Naive thymus-derived CD4-positive, alpha-beta T cell (primary cell): ENCODE measurements around the gene DISP1. TPM values are rescaled to one million over a fixed set of nuclear protein-coding genes. Genes with fewer than 3 reads are reported as not detected.

Experiments
- ATAC-seq: fragments of 150-1000 bp; cut with Tn5 transposase; 2 replicates; pipeline ENCODE4 v1.10.0; 2021; ENCODE audit warnings: mild to moderate bottlenecking, moderate library complexity
- CTCF ChIA-PET: fragments of 350-600 bp; sonication (Branson Sonifier 250); formaldehyde crosslinking; loops from one replicate; lab custom pipeline; 2021; ENCODE audit warnings: antibody characterized with exemption; lab: Charles Lee
- POLR2A ChIA-PET: fragments of 350-600 bp; sonication (Branson Sonifier 250); formaldehyde crosslinking; loops from one replicate; lab custom pipeline; 2021; ENCODE audit warnings: antibody characterized with exemption, inconsistent platforms; lab: Charles Lee
- DNase-seq, 9 donors: peaks; one replicate each; pipeline versions ENCODE4 v3.0.0 to v3.0.0-alpha.2; 2020 to 2022; ENCODE audit warnings: mixed read lengths in 1 of 9
- H3K27ac ChIP-seq: one replicate; pipeline ENCODE4 v1.7.0; 2013; ENCODE audit warnings: mild to moderate bottlenecking, low read depth, low read length, moderate library complexity
- H3K27me3 ChIP-seq, 2 donors: one replicate each; pipeline ENCODE4 v1.7.0; 2013; ENCODE audit warnings: low read length in 2 of 2, mild to moderate bottlenecking in 2 of 2, moderate library complexity in 2 of 2; ENCODE audit not compliant: control insufficient read depth in 2 of 2, insufficient read depth in 2 of 2
- H3K36me3 ChIP-seq, 3 experiments: 1 replicate in 2 of 3; 2 replicates in 1 of 3; pipeline ENCODE4 v1.7.0; 2013; ENCODE audit warnings: low read length in 3 of 3, mild to moderate bottlenecking in 3 of 3, moderate library complexity in 1 of 3; ENCODE audit not compliant: insufficient read depth in 3 of 3, control insufficient read depth in 2 of 3
- H3K4me1 ChIP-seq, 2 donors: one replicate each; pipeline ENCODE4 v1.7.0; 2013; ENCODE audit warnings: low read length in 2 of 2, mild to moderate bottlenecking in 2 of 2, moderate library complexity in 1 of 2; ENCODE audit not compliant: control insufficient read depth in 2 of 2, insufficient read depth in 2 of 2
- H3K4me3 ChIP-seq: 2 replicates; pipeline ENCODE4 v1.7.0; 2013; ENCODE audit warnings: mild to moderate bottlenecking, low read length
- H3K9me3 ChIP-seq, 3 experiments: 1 replicate in 2 of 3; 2 replicates in 1 of 3; pipeline ENCODE4 v1.7.0; 2013; ENCODE audit warnings: low read length in 3 of 3; ENCODE audit not compliant: control insufficient read depth in 2 of 3
- H3K27ac Mint-ChIP-seq, 9 donors: one replicate each; pipeline ENCODE4 v1.8.0; 2020 to 2022; ENCODE audit warnings: mixed read lengths in 9 of 9, mild to moderate bottlenecking in 8 of 9, moderate library complexity in 5 of 9, inconsistent platforms in 2 of 9
- H3K27me3 Mint-ChIP-seq, 5 donors: one replicate each; pipeline ENCODE4 v1.8.0; 2021 to 2022; ENCODE audit warnings: mixed read lengths in 5 of 5, mild to moderate bottlenecking in 1 of 5
- H3K36me3 Mint-ChIP-seq, 5 donors: one replicate each; pipeline ENCODE4 v1.8.0; 2020 to 2022; ENCODE audit warnings: mixed read lengths in 5 of 5, mild to moderate bottlenecking in 3 of 5, inconsistent platforms in 1 of 5
- H3K4me1 Mint-ChIP-seq, 7 donors: one replicate each; pipeline ENCODE4 v1.8.0; 2020 to 2022; ENCODE audit warnings: mixed read lengths in 7 of 7, mild to moderate bottlenecking in 3 of 7, inconsistent platforms in 1 of 7
- H3K4me3 Mint-ChIP-seq, 10 donors: one replicate each; pipeline ENCODE4 v1.8.0; 2020 to 2022; ENCODE audit warnings: mild to moderate bottlenecking in 10 of 10, mixed read lengths in 10 of 10, moderate library complexity in 6 of 10, inconsistent platforms in 2 of 10
- H3K9me3 Mint-ChIP-seq, 11 donors: one replicate each; pipeline ENCODE4 v1.8.0; 2020 to 2022; ENCODE audit warnings: mixed read lengths in 11 of 11, mild to moderate bottlenecking in 4 of 11, inconsistent platforms in 1 of 11, moderate library complexity in 1 of 11
- intact Hi-C, 2 donors: fragments of 100-400 bp; cut with micrococcal nuclease; formaldehyde crosslinking; loops; one replicate each; pipeline ENCODE4 v1.15.1; 2023
- polyA plus RNA-seq, 2 donors: library from polyadenylated mRNA; unstranded; fragments of 300-500 nt; fragmentation: Illumina TruSeq; gene quantifications; one replicate each; pipeline ENCODE4 v1.2.3, GENCODE V29; 2021
- total RNA-seq, 6 experiments: library from RNA in 5 of 6; stranded (reverse) in 5 of 6; gene quantifications; 1 replicate in 5 of 6; 2 replicates in 1 of 6; pipeline ENCODE4 v1.2.3 and lab custom pipeline; 2021 to 2026

Gene DISP1
- total and polyA plus RNA-seq, 7 experiments from 2014 or later = 1.7 to 4.6 (median 3.0) TPM

DNA sequence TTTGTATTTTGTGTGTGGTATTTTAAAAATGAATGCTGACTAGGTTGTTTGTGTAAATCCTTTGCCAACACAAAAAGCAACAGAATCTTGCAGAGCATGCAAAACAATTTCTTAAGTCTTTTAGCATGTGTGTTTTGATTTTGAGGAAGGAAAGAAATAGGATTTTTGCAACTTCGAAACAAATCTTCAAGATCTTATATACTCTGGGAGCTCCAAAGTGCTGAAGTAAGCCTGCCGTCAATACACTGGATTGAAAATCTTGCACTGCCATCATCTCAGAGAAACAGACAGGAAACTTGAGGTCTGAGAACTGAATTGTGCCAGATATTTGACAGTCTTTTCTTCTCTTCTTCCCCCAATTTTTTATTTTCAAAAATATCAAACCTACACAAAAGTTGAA is 29.3 kb upstream of the DISP1 start:
- CTCF ChIA-PET = no interaction called here
- Mint-ChIP-seq H3K27ac (no peak overlapping the region), H3K27me3 (peaks cover 11 to 27% (median 20%) of the 10 kb centered on the region in 5 donors), H3K36me3 (no peaks in the 10 kb centered on the region), H3K4me1 (peaks cover 0 to 6% (median 0%) of the 10 kb centered on the region in 7 donors), H3K4me3 (no peak overlapping the region), H3K9me3 (peaks cover 0 to 7% (median 0%) of the 10 kb centered on the region in 11 donors)
- H3K4me3 ChIP-seq = no peak overlapping the region
- H3K9me3 ChIP-seq = no peaks in the 10 kb centered on the region
- DNase-seq (no peak), ATAC-seq (no peak)
- POLR2A ChIA-PET = no interaction called here
- intact Hi-C loops = no loop called here
- no peaks in the 10 kb centered on the region for H3K36me3 ChIP-seq
- H3K27me3 ChIP-seq = no peaks in the 10 kb centered on the region
- no peaks in the 10 kb centered on the region for H3K4me1 ChIP-seq
- H3K27ac ChIP-seq = no peak overlapping the region

DNA sequence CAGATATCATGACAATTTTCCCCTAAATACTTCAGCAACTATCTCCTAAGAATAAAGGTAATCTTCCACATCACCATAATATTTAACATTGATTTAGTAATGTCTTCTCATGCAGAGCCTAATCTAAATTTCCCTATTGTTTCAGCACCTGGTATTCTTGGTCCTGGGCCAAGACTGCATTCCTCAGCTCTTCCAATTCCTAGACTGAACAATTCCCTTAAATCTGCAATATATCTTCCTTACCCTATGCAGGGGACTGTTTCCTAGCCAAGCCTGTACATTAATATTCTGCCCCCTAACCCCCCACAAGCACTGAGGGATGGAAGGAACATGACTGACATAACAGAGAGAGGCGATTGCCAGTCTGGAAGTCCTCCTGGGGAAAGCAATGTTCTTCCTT is 28.7 kb upstream of the DISP1 start:
- POLR2A ChIA-PET = no interaction called here
- no peak for ATAC-seq
- intact Hi-C loops = no loop called here
- no peak for DNase-seq
- Histone ChIP-seq H3K9me3 (no peaks in the 10 kb centered on the region), H3K27ac (no peak overlapping the region), H3K4me1 (no peaks in the 10 kb centered on the region), H3K27me3 (no peaks in the 10 kb centered on the region), H3K36me3 (no peaks in the 10 kb centered on the region), H3K4me3 (no peak overlapping the region)
- H3K27ac Mint-ChIP-seq = peak overlapping the region in 1 of 9 donors; percentile 57
- no peak overlapping the region for H3K4me3 Mint-ChIP-seq
- CTCF ChIA-PET = no interaction called here
- no peaks in the 10 kb centered on the region for H3K36me3 Mint-ChIP-seq
- peaks cover 11 to 25% (median 14%) of the 10 kb centered on the region in 5 donors for H3K27me3 Mint-ChIP-seq
- peaks cover 0 to 7% (median 0%) of the 10 kb centered on the region in 11 donors for H3K9me3 Mint-ChIP-seq
- H3K4me1 Mint-ChIP-seq = peaks cover 0 to 11% (median 0%) of the 10 kb centered on the region in 7 donors

DNA sequence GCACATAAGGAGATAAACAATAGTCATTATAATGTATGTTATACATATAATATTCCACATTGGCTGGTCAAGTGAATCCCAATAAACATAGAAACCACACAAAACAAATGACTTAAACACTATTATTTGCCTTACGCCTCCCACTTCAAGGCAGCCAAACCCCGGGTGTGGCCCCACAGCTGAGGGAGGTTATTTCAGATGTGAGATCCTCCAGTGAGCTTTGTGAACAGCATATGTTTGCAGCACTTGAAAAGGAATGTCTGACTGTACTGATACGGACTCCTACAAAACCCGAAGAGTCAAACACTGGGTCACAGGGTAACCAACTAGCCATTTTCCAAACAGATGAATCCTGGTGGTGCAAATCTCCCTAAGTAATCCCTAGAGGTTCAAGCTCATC is 27.1 kb upstream of the DISP1 start:
- ChIA-PET POLR2A (no interaction called here), CTCF (no interaction called here)
- H3K27ac ChIP-seq = no peak overlapping the region
- H3K4me1 ChIP-seq = no peaks in the 10 kb centered on the region
- no peak overlapping the region for H3K4me3 Mint-ChIP-seq
- H3K9me3 Mint-ChIP-seq = peaks cover 0 to 7% (median 0%) of the 10 kb centered on the region in 11 donors
- no peaks in the 10 kb centered on the region for H3K27me3 ChIP-seq
- no peaks in the 10 kb centered on the region for H3K36me3 ChIP-seq
- no peaks in the 10 kb centered on the region for H3K36me3 Mint-ChIP-seq
- peaks cover 0 to 22% (median 5%) of the 10 kb centered on the region in 5 donors for H3K27me3 Mint-ChIP-seq
- H3K4me3 ChIP-seq = no peak overlapping the region
- DNase-seq (no peak), ATAC-seq (no peak)
- H3K27ac Mint-ChIP-seq = no peak overlapping the region
- no peaks in the 10 kb centered on the region for H3K9me3 ChIP-seq
- intact Hi-C loops = no loop called here
- H3K4me1 Mint-ChIP-seq = peaks cover 0 to 17% (median 0%) of the 10 kb centered on the region in 7 donors

DNA sequence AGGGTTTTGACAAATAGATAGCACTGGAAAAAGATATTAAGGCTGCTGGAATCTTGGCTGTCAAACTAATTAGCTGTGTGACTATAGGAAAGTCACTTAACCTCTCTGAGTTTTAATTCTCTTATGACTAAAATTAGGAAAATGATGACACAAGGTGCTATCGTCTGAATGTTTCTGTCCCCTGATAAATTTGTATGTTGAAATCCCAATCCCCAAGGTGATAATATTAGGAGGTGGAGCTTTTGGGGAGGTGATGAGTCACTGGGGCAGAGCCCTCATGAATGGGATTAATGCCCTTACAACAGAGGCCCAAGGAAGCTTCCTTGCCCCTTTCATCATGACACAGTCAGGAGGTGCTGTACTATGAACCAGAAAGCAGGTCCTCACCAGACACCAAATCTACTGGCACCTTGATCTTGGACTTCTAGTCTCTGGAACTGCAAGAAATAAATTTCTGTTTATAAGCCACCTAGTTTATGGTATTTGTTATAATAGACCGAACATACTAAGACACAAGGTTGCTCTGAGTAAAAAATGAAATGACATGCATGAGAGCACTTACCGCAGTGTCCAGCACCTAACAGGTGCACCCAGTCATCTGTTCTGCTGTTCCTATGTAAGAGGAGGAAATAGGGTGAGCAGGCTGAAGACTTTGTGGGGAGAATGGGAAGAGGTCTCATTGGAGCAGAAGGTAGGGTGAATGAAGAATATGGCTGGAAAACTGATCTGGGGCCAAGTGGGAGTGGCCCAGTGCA is 26.3 kb upstream of the DISP1 start:
- ATAC-seq = no peak
- Mint-ChIP-seq H3K27me3 (peaks cover 0 to 20% (median 2%) of the 10 kb centered on the region in 5 donors), H3K9me3 (peaks cover 0 to 7% (median 0%) of the 10 kb centered on the region in 11 donors), H3K27ac (no peak overlapping the region), H3K4me3 (no peak overlapping the region), H3K4me1 (peaks cover 0 to 17% (median 0%) of the 10 kb centered on the region in 7 donors), H3K36me3 (no peaks in the 10 kb centered on the region)
- H3K27me3 ChIP-seq = no peaks in the 10 kb centered on the region
- H3K36me3 ChIP-seq = no peaks in the 10 kb centered on the region
- no peaks in the 10 kb centered on the region for H3K4me1 ChIP-seq
- POLR2A ChIA-PET = no interaction called here
- CTCF ChIA-PET = no interaction called here
- intact Hi-C loops = no loop called here
- no peak overlapping the region for H3K4me3 ChIP-seq
- no peaks in the 10 kb centered on the region for H3K9me3 ChIP-seq
- H3K27ac ChIP-seq = no peak overlapping the region
- DNase-seq = no peak

DNA sequence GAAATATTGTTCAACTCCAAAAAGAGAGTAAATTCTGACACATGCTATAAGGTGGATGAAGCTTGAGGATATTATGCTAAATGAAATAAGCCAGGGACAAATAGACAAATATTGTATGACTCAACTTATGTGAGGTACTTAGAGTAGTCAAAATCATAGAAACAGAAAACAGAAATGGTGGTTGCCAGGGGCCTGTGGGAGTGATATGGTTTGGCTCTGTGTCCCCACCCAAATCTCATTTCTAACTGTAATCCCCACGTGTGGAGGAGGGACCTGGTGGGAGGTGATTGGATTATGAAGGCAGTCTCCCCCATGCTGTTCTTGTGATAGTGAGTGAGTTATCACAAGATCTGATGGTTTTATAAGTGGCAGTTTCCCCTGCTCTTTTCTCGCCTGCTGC is 24.7 kb upstream of the DISP1 start:
- Histone ChIP-seq H3K27me3 (no peaks in the 10 kb centered on the region), H3K4me1 (no peaks in the 10 kb centered on the region), H3K36me3 (no peaks in the 10 kb centered on the region), H3K27ac (no peak overlapping the region), H3K9me3 (no peaks in the 10 kb centered on the region), H3K4me3 (no peak overlapping the region)
- ATAC-seq (no peak), DNase-seq (no peak)
- Mint-ChIP-seq H3K36me3 (no peaks in the 10 kb centered on the region), H3K9me3 (peaks cover 0 to 7% (median 0%) of the 10 kb centered on the region in 11 donors), H3K27ac (no peak overlapping the region), H3K4me3 (no peak overlapping the region), H3K4me1 (peaks cover 0 to 17% (median 0%) of the 10 kb centered on the region in 7 donors), H3K27me3 (peaks cover 0 to 8% (median 0%) of the 10 kb centered on the region in 5 donors)
- POLR2A ChIA-PET = no interaction called here
- CTCF ChIA-PET = interaction anchor here (0.6 kb wide), 1 partner anchor 334 kb away, joined by 3 read pairs; no protein-coding TSS in a partner anchor
- intact Hi-C loops = loop anchor here in 1 of 2 donors (5.0 kb wide), 1 partner anchor 907 kb away; no protein-coding TSS in a partner anchor

DNA sequence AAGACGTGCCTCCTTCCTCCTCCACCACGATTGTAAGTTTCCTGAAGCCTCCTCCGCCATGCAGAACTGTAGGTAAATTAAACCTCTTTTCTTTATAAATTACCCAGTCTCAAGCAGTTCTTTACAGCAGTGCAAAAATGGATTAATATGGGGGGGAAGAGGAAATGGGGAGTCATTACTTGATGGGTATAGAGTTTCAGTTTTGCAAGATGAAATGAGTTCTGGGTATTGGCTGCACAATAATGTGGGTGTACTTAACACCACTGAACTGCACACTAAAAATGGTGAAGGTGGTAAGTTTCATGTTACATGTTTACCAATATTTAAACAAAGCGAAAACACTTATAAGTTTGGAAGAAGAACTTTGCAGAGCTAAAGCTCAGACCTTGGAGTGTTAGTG is 24.3 kb upstream of the DISP1 start:
- ATAC-seq = no peak
- intact Hi-C loops = loop anchor here in 1 of 2 donors (5.0 kb wide), 1 partner anchor 907 kb away; no protein-coding TSS in a partner anchor

More for the DNA sequence above, 24.3 kb upstream of the DISP1 start:
- DNase-seq = no peak
- no peak overlapping the region for H3K4me3 ChIP-seq
- H3K27ac ChIP-seq = no peak overlapping the region
- Mint-ChIP-seq H3K36me3 (no peaks in the 10 kb centered on the region), H3K9me3 (peaks cover 0 to 7% (median 0%) of the 10 kb centered on the region in 11 donors), H3K4me3 (no peak overlapping the region), H3K27me3 (peaks cover 0 to 5% (median 0%) of the 10 kb centered on the region in 5 donors), H3K27ac (no peak overlapping the region), H3K4me1 (peaks cover 0 to 17% (median 0%) of the 10 kb centered on the region in 7 donors)
- ChIA-PET CTCF (no interaction called here), POLR2A (no interaction called here)
- no peaks in the 10 kb centered on the region for H3K36me3 ChIP-seq
- H3K4me1 ChIP-seq = no peaks in the 10 kb centered on the region
- no peaks in the 10 kb centered on the region for H3K9me3 ChIP-seq
- H3K27me3 ChIP-seq = no peaks in the 10 kb centered on the region
